Chondrocyte (in vitro differentiated cells): Measurements from ENCODE around the gene ZNRD2. TPM values are rescaled to one million over a fixed set of nuclear protein-coding genes. Genes with fewer than 3 reads are reported as not detected.
"Not testable (repeated sequence)": the region's sequence is repeated elsewhere in the genome, so short reads cannot be mapped to it uniquely, and the experiment has no call there.

Source experiments
- DNase-seq: peaks from one replicate; pipeline ENCODE4 v3.0.0; 2021; ENCODE audit warnings: mixed read lengths, low spot score
- H3K27ac Mint-ChIP-seq: one replicate; pipeline ENCODE4 v1.8.0; 2021; ENCODE audit warnings: mild to moderate bottlenecking, moderate library complexity, mixed read lengths; ENCODE audit not compliant: unreplicated experiment
- H3K27me3 Mint-ChIP-seq: 2 replicates; pipeline ENCODE4 v1.8.0; 2021; ENCODE audit warnings: low read depth, mixed read lengths
- H3K36me3 Mint-ChIP-seq: 2 replicates; pipeline ENCODE4 v1.8.0; 2021; ENCODE audit warnings: low read depth, mixed read lengths
- H3K4me1 Mint-ChIP-seq: 2 replicates; pipeline ENCODE4 v1.8.0; 2021; ENCODE audit warnings: low read depth, mild to moderate bottlenecking, mixed read lengths
- H3K4me3 Mint-ChIP-seq: one replicate; pipeline ENCODE4 v1.8.0; 2021; ENCODE audit warnings: mild to moderate bottlenecking, moderate library complexity, mixed read lengths; ENCODE audit not compliant: unreplicated experiment
- H3K9me3 Mint-ChIP-seq: 2 replicates; pipeline ENCODE4 v1.8.0; 2021; ENCODE audit warnings: low read depth, mixed read lengths
- CTCF ChIP-seq: fragments of 200-600 bp; sonication (generic); IDR thresholded peaks from 2 replicates; pipeline ENCODE4 v1.5.0; 2021; ENCODE audit warnings: antibody characterized with exemption, mild to moderate bottlenecking, moderate library complexity
- total RNA-seq: library from RNA; stranded (reverse); gene quantifications from 3 replicates; pipeline ENCODE4 v1.2.1, GENCODE V29; 2021

The ZNRD2 gene
- total RNA-seq, 1 donor from 2014 or later: 26.4 TPM

- H3K9me3 Mint-ChIP-seq: no peaks in the 10 kb centered on the region
- H3K4me1 Mint-ChIP-seq: peaks cover 52% of the 10 kb centered on the region
- H3K4me3 Mint-ChIP-seq: no peak overlapping the region
- no peaks in the 10 kb centered on the region for H3K36me3 Mint-ChIP-seq
- no peak for DNase-seq
- no peak for TF ChIP-seq CTCF
- no peaks in the 10 kb centered on the region for H3K27me3 Mint-ChIP-seq
- H3K27ac Mint-ChIP-seq: no peak overlapping the region
These were observed 7.5 kb upstream of the ZNRD2 start for GRCh38 chr11:65562788-65563187.

GRCh38 chr11:65563601-65564000, 6.7 kb upstream of the ZNRD2 start:
- H3K27ac Mint-ChIP-seq: no peak overlapping the region
- peaks cover 2% of the 10 kb centered on the region for H3K36me3 Mint-ChIP-seq
- H3K4me1 Mint-ChIP-seq: peaks cover 56% of the 10 kb centered on the region
- H3K9me3 Mint-ChIP-seq: no peaks in the 10 kb centered on the region
- TF ChIP-seq CTCF: no peak
- no peak overlapping the region for H3K4me3 Mint-ChIP-seq
- H3K27me3 Mint-ChIP-seq: no peaks in the 10 kb centered on the region
- no peak for DNase-seq

- H3K36me3 Mint-ChIP-seq, H3K9me3 Mint-ChIP-seq, H3K4me3 Mint-ChIP-seq, DNase-seq, H3K27ac Mint-ChIP-seq, H3K27me3 Mint-ChIP-seq: not testable (repeated sequence)
- H3K4me1 Mint-ChIP-seq: peaks cover 55% of the 10 kb centered on the region
These were observed 5.3 kb upstream of the ZNRD2 start for GRCh38 chr11:65564879-65565559.

- Mint-ChIP-seq H3K27ac (peak overlapping the region; percentile 49), H3K36me3 (peaks cover 4% of the 10 kb centered on the region), H3K4me1 (peaks cover 51% of the 10 kb centered on the region), H3K4me3 (no peak overlapping the region), H3K27me3 (no peaks in the 10 kb centered on the region), H3K9me3 (no peaks in the 10 kb centered on the region)
- DNase-seq: no peak
- no peak for TF ChIP-seq CTCF
These were observed 4.4 kb upstream of the ZNRD2 start for GRCh38 chr11:65565624-65566453.

- Mint-ChIP-seq H3K4me3 (peak overlapping the region; percentile 99), H3K4me1 (peaks cover 64% of the 10 kb centered on the region), H3K9me3 (no peaks in the 10 kb centered on the region), H3K27me3 (no peaks in the 10 kb centered on the region), H3K36me3 (peaks cover 7% of the 10 kb centered on the region), H3K27ac (peak overlapping the region; percentile 100)
- no peak for TF ChIP-seq CTCF
- no peak for DNase-seq
These were observed 909 bp upstream of the ZNRD2 start for GRCh38 chr11:65569164-65569972.
